Measurements from ENCODE around the gene ALDH16A1. TPM values are rescaled to one million over a fixed set of nuclear protein-coding genes. Genes with fewer than 3 reads are reported as not detected.

Gene ALDH16A1
- total and polyA plus RNA-seq, 2 of the 4 experiments (the other 2 are of a cell fraction) = 10.4 to 12.9 TPM

Small RNAs within 50 kb of the gene (microRNA-seq; reads per million reads assigned to microRNA genes)
- gene COX6CP7 (ENCODE audit: insufficient read depth, insufficient read length) (not detected), gene MIR150 (ENCODE audit: insufficient read depth in 1 of 2, insufficient read length in 1 of 2, unreplicated experiment in 1 of 2) (0.73 to 1.0 reads per million in 2 experiments), gene SNORD32A (ENCODE audit: insufficient read depth, insufficient read length) (not detected), gene SNORD33 (ENCODE audit: insufficient read depth, insufficient read length) (not detected), gene SNORD34 (ENCODE audit: insufficient read depth, insufficient read length) (not detected), gene SNORD35A (ENCODE audit: insufficient read depth, insufficient read length) (not detected), gene SNORD35B (ENCODE audit: insufficient read depth, insufficient read length) (not detected)

Small RNAs within 50 kb of the gene (small RNA-seq; reads per million reads assigned to genes)
- gene COX6CP7 = 0 reads per million in 5 experiments
- gene MIR150 = 0 to 32.5 (median 0) reads per million in 5 experiments
- gene SNORD32A = 0 reads per million in 5 experiments
- gene SNORD33 = 0 reads per million in 5 experiments
- 0 reads per million in 5 experiments for gene SNORD34
- 0 reads per million in 5 experiments for gene SNORD35A
- 0 reads per million in 5 experiments for gene SNORD35B

Other genes with a start within 250 kb of the ALDH16A1 start
- gene SLC6A16, start 128.0 kb upstream of the ALDH16A1 start, total RNA-seq (2012; rRNA removed) = under 0.01 and 0.18 TPM in 2 replicates
- 0.76 and 0.89 TPM in 2 replicates for gene SLC6A16, start 128.0 kb upstream of the ALDH16A1 start, polyA plus RNA-seq (2012; rRNA removed)
- not detected in 2 replicates for gene CD37, start 117.8 kb upstream of the ALDH16A1 start, total RNA-seq (2012; rRNA removed)
- not detected in 2 replicates for gene CD37, start 117.8 kb upstream of the ALDH16A1 start, polyA plus RNA-seq (2012; rRNA removed)
- 30.8 and 31.7 TPM in 2 replicates for gene TEAD2, start 90.8 kb upstream of the ALDH16A1 start, total RNA-seq (2012; rRNA removed)
- gene TEAD2, start 90.8 kb upstream of the ALDH16A1 start, polyA plus RNA-seq (2012; rRNA removed) = 33.6 and 37.6 TPM in 2 replicates
- gene DKKL1, start 89.3 kb upstream of the ALDH16A1 start, total RNA-seq (2012; rRNA removed) = not detected in 2 replicates
- gene DKKL1, start 89.3 kb upstream of the ALDH16A1 start, polyA plus RNA-seq (2012; rRNA removed) = 0.67 TPM in 2 replicates
- not detected in 2 replicates for gene KASH5, start 65.0 kb upstream of the ALDH16A1 start, total RNA-seq (2012; rRNA removed)
- gene KASH5, start 65.0 kb upstream of the ALDH16A1 start, polyA plus RNA-seq (2012; rRNA removed) = not detected in 2 replicates
- not detected in 2 replicates for gene PTH2, start 29.8 kb upstream of the ALDH16A1 start, total RNA-seq (2012; rRNA removed)
- gene PTH2, start 29.8 kb upstream of the ALDH16A1 start, polyA plus RNA-seq (2012; rRNA removed) = not detected in 2 replicates
- not detected in 2 replicates for gene GFY, start 27.8 kb upstream of the ALDH16A1 start, total RNA-seq (2012; rRNA removed)
- not detected in 2 replicates for gene GFY, start 27.8 kb upstream of the ALDH16A1 start, polyA plus RNA-seq (2012; rRNA removed)
- gene SLC17A7, start 11.7 kb upstream of the ALDH16A1 start, total RNA-seq (2012; rRNA removed) = not detected in 2 replicates
- gene SLC17A7, start 11.7 kb upstream of the ALDH16A1 start, polyA plus RNA-seq (2012; rRNA removed) = 0.03 TPM in 1 of 2 replicates, not detected in the other
- 122 and 125 TPM in 2 replicates for gene PIH1D1, start 1.4 kb upstream of the ALDH16A1 start, total RNA-seq (2012; rRNA removed)
- gene PIH1D1, start 1.4 kb upstream of the ALDH16A1 start, polyA plus RNA-seq (2012; rRNA removed) = 76.8 and 77.9 TPM in 2 replicates
- gene FLT3LG, start 21.0 kb downstream of the ALDH16A1 start, total RNA-seq (2012; rRNA removed) = 0.56 and 0.90 TPM in 2 replicates
- 8.3 and 10.2 TPM in 2 replicates for gene FLT3LG, start 21.0 kb downstream of the ALDH16A1 start, polyA plus RNA-seq (2012; rRNA removed)
- 1,477 and 1,924 TPM in 2 replicates for gene RPL13A, start 34.4 kb downstream of the ALDH16A1 start, total RNA-seq (2012; rRNA removed)
- gene RPL13A, start 34.4 kb downstream of the ALDH16A1 start, polyA plus RNA-seq (2012; rRNA removed) = 2,069 and 2,840 TPM in 2 replicates
- 3,436 and 3,623 TPM in 2 replicates for gene RPS11, start 43.2 kb downstream of the ALDH16A1 start, total RNA-seq (2012; rRNA removed)
- 5,513 and 6,961 TPM in 2 replicates for gene RPS11, start 43.2 kb downstream of the ALDH16A1 start, polyA plus RNA-seq (2012; rRNA removed)
- gene FCGRT, start 59.4 kb downstream of the ALDH16A1 start, total RNA-seq (2012; rRNA removed) = 14.7 and 17.0 TPM in 2 replicates
- 64.8 and 68.7 TPM in 2 replicates for gene FCGRT, start 59.4 kb downstream of the ALDH16A1 start, polyA plus RNA-seq (2012; rRNA removed)
- gene RCN3, start 74.8 kb downstream of the ALDH16A1 start, total RNA-seq (2012; rRNA removed) = 102 and 111 TPM in 2 replicates
- 116 and 119 TPM in 2 replicates for gene RCN3, start 74.8 kb downstream of the ALDH16A1 start, polyA plus RNA-seq (2012; rRNA removed)
- 118 and 130 TPM in 2 replicates for gene NOSIP, start 127.3 kb downstream of the ALDH16A1 start, total RNA-seq (2012; rRNA removed)
- gene NOSIP, start 127.3 kb downstream of the ALDH16A1 start, polyA plus RNA-seq (2012; rRNA removed) = 138 and 164 TPM in 2 replicates
- under 0.01 and 0.54 TPM in 2 replicates for gene PRRG2, start 128.1 kb downstream of the ALDH16A1 start, total RNA-seq (2012; rRNA removed)
- gene PRRG2, start 128.1 kb downstream of the ALDH16A1 start, polyA plus RNA-seq (2012; rRNA removed) = 0.14 and 0.52 TPM in 2 replicates
- gene PRR12, start 138.0 kb downstream of the ALDH16A1 start, total RNA-seq (2012; rRNA removed) = 0.28 and 0.36 TPM in 2 replicates
- 4.0 and 4.1 TPM in 2 replicates for gene PRR12, start 138.0 kb downstream of the ALDH16A1 start, polyA plus RNA-seq (2012; rRNA removed)
- 50.2 and 50.5 TPM in 2 replicates for gene RRAS, start 186.9 kb downstream of the ALDH16A1 start, total RNA-seq (2012; rRNA removed)
- gene RRAS, start 186.9 kb downstream of the ALDH16A1 start, polyA plus RNA-seq (2012; rRNA removed) = 241 and 267 TPM in 2 replicates
- gene SCAF1, start 189.0 kb downstream of the ALDH16A1 start, total RNA-seq (2012; rRNA removed) = 2.2 and 3.1 TPM in 2 replicates
- gene SCAF1, start 189.0 kb downstream of the ALDH16A1 start, polyA plus RNA-seq (2012; rRNA removed) = 14.6 and 14.8 TPM in 2 replicates
- 37.2 and 39.6 TPM in 2 replicates for gene IRF3, start 212.6 kb downstream of the ALDH16A1 start, total RNA-seq (2012; rRNA removed)
- gene IRF3, start 212.6 kb downstream of the ALDH16A1 start, polyA plus RNA-seq (2012; rRNA removed) = 65.2 and 95.9 TPM in 2 replicates
- gene BCL2L12, start 212.7 kb downstream of the ALDH16A1 start, total RNA-seq (2012; rRNA removed) = 3.9 and 4.7 TPM in 2 replicates
- gene BCL2L12, start 212.7 kb downstream of the ALDH16A1 start, polyA plus RNA-seq (2012; rRNA removed) = 32.6 and 51.4 TPM in 2 replicates
- 672 and 840 TPM in 2 replicates for gene PRMT1, start 224.0 kb downstream of the ALDH16A1 start, total RNA-seq (2012; rRNA removed)
- 497 and 529 TPM in 2 replicates for gene PRMT1, start 224.0 kb downstream of the ALDH16A1 start, polyA plus RNA-seq (2012; rRNA removed)
- gene ADM5, start 236.4 kb downstream of the ALDH16A1 start, total RNA-seq (2012; rRNA removed) = 0.18 and 0.28 TPM in 2 replicates
- 0.99 and 1.7 TPM in 2 replicates for gene ADM5, start 236.4 kb downstream of the ALDH16A1 start, polyA plus RNA-seq (2012; rRNA removed)
- 14.2 and 14.7 TPM in 2 replicates for gene CPT1C, start 237.9 kb downstream of the ALDH16A1 start, total RNA-seq (2012; rRNA removed)
- 53.1 and 56.1 TPM in 2 replicates for gene CPT1C, start 237.9 kb downstream of the ALDH16A1 start, polyA plus RNA-seq (2012; rRNA removed)

Data from IMR-90 (cell line).